PFSK-1 (cell line): ENCODE results near the gene SYNPR.

Experiments
- FOXP2 ChIP-seq: optimal IDR thresholded peaks from 2 replicates; pipeline ENCODE3; 2011; ENCODE audit warnings: borderline replicate concordance, control low read depth, inconsistent platforms; ENCODE audit not compliant: insufficient read depth; ENCODE audit errors: extremely low read length, extremely low read depth
- POLR2AphosphoS5 ChIP-seq: IDR thresholded peaks from 2 replicates; pipeline ENCODE4 v1.6.1; 2012; ENCODE audit warnings: low read depth, mild to moderate bottlenecking, control low read depth, low read length, moderate library complexity
- REST ChIP-seq, 2 experiments: IDR thresholded peaks; 2 replicates each; pipeline versions ENCODE4 v1.6.1 to v1.8.0; 2011 to 2012; ENCODE audit warnings: low read depth in 2 of 2, low read length in 2 of 2, control low read depth in 1 of 2, inconsistent platforms in 1 of 2, mild to moderate bottlenecking in 1 of 2, moderate library complexity in 1 of 2; ENCODE audit not compliant: insufficient read depth in 1 of 2
- SIN3A ChIP-seq: IDR thresholded peaks from 2 replicates; pipeline ENCODE4 v1.6.1; 2012; ENCODE audit warnings: mild to moderate bottlenecking, low read length, moderate library complexity, borderline replicate concordance; ENCODE audit not compliant: insufficient read depth
- TAF1 ChIP-seq: IDR thresholded peaks from 2 replicates; pipeline ENCODE4 v1.6.1; 2012; ENCODE audit warnings: low read length, control low read depth, borderline replicate concordance; ENCODE audit not compliant: insufficient read depth

The SYNPR gene

GRCh38 chr3:63364495-63364894, 86.4 kb downstream of the SYNPR start:
- TF ChIP-seq POLR2AphosphoS5 (no peak), REST (IDR thresholded peaks at IDR 0.05; ENCODE audit: insufficient read depth in 1 of 2, low read depth in 2 of 2, low read length in 2 of 2) (peak; percentile 90 to 91), FOXP2 (no peak), TAF1 (no peak)

GRCh38 chr3:63364910-63365309, 86.8 kb downstream of the SYNPR start:
- no peak for TF ChIP-seq FOXP2
- TF ChIP-seq REST (IDR thresholded peaks at IDR 0.05; ENCODE audit: insufficient read depth in 1 of 2, low read depth in 2 of 2, low read length in 2 of 2): peak; percentile 53 to 74; a peak in 3 of 4 replicates

GRCh38 chr3:63365671-63366070, 87.6 kb downstream of the SYNPR start:
- TF ChIP-seq TAF1 (no peak), SIN3A (no peak), POLR2AphosphoS5 (no peak), FOXP2 (no peak), REST (IDR thresholded peaks at IDR 0.05; ENCODE audit: insufficient read depth in 1 of 2, low read depth in 2 of 2, low read length in 2 of 2) (no peak)

- no peak for TF ChIP-seq TAF1
- TF ChIP-seq POLR2AphosphoS5: no peak
- TF ChIP-seq FOXP2: no peak
- no peak for TF ChIP-seq REST (IDR thresholded peaks at IDR 0.05; ENCODE audit: insufficient read depth in 1 of 2, low read depth in 2 of 2, low read length in 2 of 2)
- TF ChIP-seq SIN3A: no peak
These were observed 92.0 kb downstream of the SYNPR start for GRCh38 chr3:63370094-63370493.

- TF ChIP-seq FOXP2 (no peak), SIN3A (no peak), POLR2AphosphoS5 (no peak), TAF1 (no peak), REST (IDR thresholded peaks at IDR 0.05; ENCODE audit: insufficient read depth in 1 of 2, low read depth in 2 of 2, low read length in 2 of 2) (no peak)
These were observed 104.9 kb downstream of the SYNPR start for GRCh38 chr3:63383040-63383439.
